Endothelial cell of umbilical vein (primary cell): ENCODE results near the gene FCER1A. TPM values are rescaled to one million over a fixed set of nuclear protein-coding genes. Genes with fewer than 3 reads are reported as not detected.

Source experiments
- BruUV-seq: library from RNA; stranded (reverse); fragments of 400-500 nt; replicated peaks from 2 replicates; lab custom pipeline; 2021; lab: Mats Ljungman, UMichigan
- CTCF ChIA-PET: fragments of 300-600, 350-600 bp; sonication (Branson Sonifier 250); formaldehyde crosslinking; loops from one replicate; lab custom pipeline; 2021; ENCODE audit warnings: antibody characterized with exemption, inconsistent platforms; lab: Charles Lee
- POLR2A ChIA-PET: fragments of 300-600, 350-600 bp; sonication (Branson Sonifier 250); formaldehyde crosslinking; loops from one replicate; lab custom pipeline; 2021; ENCODE audit warnings: antibody characterized with exemption, inconsistent platforms; lab: Charles Lee
- DNase-seq: peaks from one replicate; pipeline ENCODE4 v3.0.0-alpha.2; 2011; ENCODE audit warnings: low read depth, low spot score
- FAIRE-seq: peaks from 2 replicates; lab custom pipeline; 2011; peaks lifted over from hg19 to GRCh38; lab: Jason Lieb, UNC
- H2AFZ ChIP-seq: 2 replicates; pipeline ENCODE4 v1.6.0; 2012; ENCODE audit warnings: low read depth, low read length, control low read depth, inconsistent platforms
- H3K27ac ChIP-seq: 2 replicates; pipeline ENCODE4 v1.5.1; 2011; ENCODE audit warnings: low read depth, mild to moderate bottlenecking, control low read depth, low read length, moderate library complexity; ENCODE audit not compliant: insufficient read depth
- H3K27me3 ChIP-seq, 2 experiments: 2 replicates each; pipeline versions ENCODE4 v1.6.0 to v1.6.1; 2011; ENCODE audit warnings: low read length in 2 of 2, mixed read lengths in 1 of 2; ENCODE audit not compliant: control insufficient read depth in 2 of 2, insufficient read depth in 2 of 2
- H3K36me3 ChIP-seq, 2 experiments: 2 replicates in 1 of 2; 3 replicates in 1 of 2; pipeline ENCODE4 v1.5.1; 2011; ENCODE audit warnings: low read length in 2 of 2, mild to moderate bottlenecking in 1 of 2, moderate library complexity in 1 of 2; ENCODE audit not compliant: control insufficient read depth in 2 of 2, insufficient read depth in 2 of 2; ENCODE audit errors: extremely low read depth in 1 of 2
- H3K4me1 ChIP-seq: 3 replicates; pipeline ENCODE4 v1.5.1; 2011; ENCODE audit warnings: mild to moderate bottlenecking, low read length; ENCODE audit not compliant: control insufficient read depth, insufficient read depth; ENCODE audit errors: extremely low read depth
- H3K4me2 ChIP-seq: 2 replicates; pipeline ENCODE4 v1.6.1; 2011; ENCODE audit warnings: low read length, control low read depth, mixed read lengths; ENCODE audit not compliant: insufficient read depth
- H3K4me3 ChIP-seq, 3 experiments: fragments of 200-600 bp in 1 of 3; sonication (generic), shearing (Covaris generic) in 1 of 3; replicated peaks in 1 of 3; 2 replicates each; pipeline ENCODE4 v1.5.1; 2011 to 2016; ENCODE audit warnings: control low read depth in 3 of 3, low read length in 3 of 3, mild to moderate bottlenecking in 2 of 3, inconsistent platforms in 1 of 3, low read depth in 1 of 3, moderate library complexity in 1 of 3; ENCODE audit not compliant: insufficient read depth in 1 of 3
- H3K79me2 ChIP-seq: 2 replicates; pipeline ENCODE4 v1.6.0; 2012; ENCODE audit warnings: low read length, inconsistent platforms; ENCODE audit not compliant: control insufficient read depth, insufficient read depth
- H3K9ac ChIP-seq: replicated peaks from 2 replicates; pipeline ENCODE3; 2011; ENCODE audit warnings: low read length, control low read depth; ENCODE audit not compliant: insufficient read depth; ENCODE audit errors: extremely low read depth
- H3K9me1 ChIP-seq: replicated peaks from 3 replicates; pipeline ENCODE4 v1.6.0; 2011; ENCODE audit warnings: mild to moderate bottlenecking, low read length; ENCODE audit not compliant: control insufficient read depth, insufficient read depth; ENCODE audit errors: extremely low read depth
- H3K9me3 ChIP-seq: replicated peaks from 2 replicates; pipeline ENCODE4 v1.5.1; 2012; ENCODE audit warnings: low read length, inconsistent platforms; ENCODE audit not compliant: control insufficient read depth, insufficient read depth
- H4K20me1 ChIP-seq: replicated peaks from 2 replicates; pipeline ENCODE3; 2011; ENCODE audit warnings: mild to moderate bottlenecking, low read length; ENCODE audit not compliant: control insufficient read depth, insufficient read depth; ENCODE audit errors: extremely low read depth
- CTCF ChIP-seq, 2 donors: IDR thresholded peaks; 1 replicate in 1 of 2; 2 replicates in 1 of 2; pipeline ENCODE4 v1.5.1; 2011; ENCODE audit warnings: low read length in 2 of 2, mild to moderate bottlenecking in 2 of 2, moderate library complexity in 2 of 2, control low read depth in 1 of 2, inconsistent platforms in 1 of 2, low read depth in 1 of 2; ENCODE audit not compliant: insufficient read depth in 1 of 2; ENCODE audit errors: extremely low read depth in 1 of 2
- EZH2 ChIP-seq: IDR thresholded peaks from 2 replicates; pipeline ENCODE4 v1.6.1; 2012; ENCODE audit warnings: borderline replicate concordance, low read depth, mild to moderate bottlenecking, moderate library complexity, low read length, inconsistent platforms; ENCODE audit not compliant: severe bottlenecking
- FOS ChIP-seq: IDR thresholded peaks from 2 replicates; pipeline ENCODE4 v1.6.1; 2011; ENCODE audit warnings: mild to moderate bottlenecking, low read length, moderate library complexity, borderline replicate concordance; ENCODE audit not compliant: insufficient read depth
- GATA2 ChIP-seq: IDR thresholded peaks from 2 replicates; pipeline ENCODE4 v1.7.0; 2011; ENCODE audit warnings: low read depth, mild to moderate bottlenecking, moderate library complexity, mixed read lengths, low read length; ENCODE audit not compliant: insufficient read length, insufficient read depth
- JUN ChIP-seq: IDR thresholded peaks from 2 replicates; pipeline ENCODE4 v1.6.1; 2011; ENCODE audit warnings: borderline replicate concordance, low read depth; ENCODE audit not compliant: insufficient read length, insufficient read depth
- MAX ChIP-seq: IDR thresholded peaks from 2 replicates; pipeline ENCODE4 v1.6.1; 2011; ENCODE audit not compliant: insufficient read depth, insufficient read length
- MYC ChIP-seq: IDR thresholded peaks from one replicate; pipeline ENCODE4 v1.6.1; 2011; ENCODE audit warnings: mild to moderate bottlenecking, low read depth, low read length
- POLR2A ChIP-seq: IDR thresholded peaks from 2 replicates; pipeline ENCODE4 v1.6.1; 2012; ENCODE audit warnings: low read depth, mild to moderate bottlenecking, control low read depth, low read length
- POLR2AphosphoS5 ChIP-seq: IDR thresholded peaks from 2 replicates; pipeline ENCODE4 v1.6.1; 2012; ENCODE audit warnings: low read depth, mild to moderate bottlenecking, control low read depth, low read length, moderate library complexity; ENCODE audit not compliant: insufficient read depth
- dilution Hi-C: fragments of 300-500 bp; cut with MboI; formaldehyde crosslinking; loops from one replicate; pipeline ENCODE4 v1.15.0; 2019; ENCODE audit warnings: low sequenced_read_pairs; ENCODE audit not compliant: extremely low pct_ligation_motif_present
- intact Hi-C: fragments of 100-400 bp; cut with micrococcal nuclease; formaldehyde crosslinking; loops from one replicate; pipeline ENCODE4 v1.10.0; 2022
- polyA plus RNA-seq, 4 experiments: library from polyadenylated mRNA; depleted of rRNA in 3 of 4; stranded (reverse) in 3 of 4; unstranded in 1 of 4; fragments of >200 nt; gene quantifications; 2 replicates each; pipeline versions ENCODE4 v1.2.1 to v1.2.3, GENCODE V29; 2011 to 2012; ENCODE audit warnings: missing spikeins in 1 of 4
- total RNA-seq: library from RNA; stranded (reverse); gene quantifications from 2 replicates; pipeline ENCODE4 v1.2.3, GENCODE V29; 2021

Gene FCER1A
- total and polyA plus RNA-seq, 2 donors (not counting 3 experiments of a cell fraction or from before 2014, with no cell fraction given): not detected

- H3K4me1 ChIP-seq: no peaks in the 10 kb centered on the region
- no peak overlapping the region for H3K4me3 ChIP-seq
- no peak for DNase-seq
- no TSS peak for BruUV-seq
- H3K4me2 ChIP-seq: no peak overlapping the region
- H2AFZ ChIP-seq: no peak overlapping the region
- ChIA-PET POLR2A (no interaction called here), CTCF (no interaction called here)
- no peaks in the 10 kb centered on the region for H3K27me3 ChIP-seq
- intact Hi-C loops (no loop called here), dilution Hi-C loops (no loop called here)
- no peak for FAIRE-seq
- no peaks in the 10 kb centered on the region for H3K36me3 ChIP-seq
- H3K9ac ChIP-seq: no peak overlapping the region
- no peaks in the 10 kb centered on the region for H4K20me1 ChIP-seq
- no peaks in the 10 kb centered on the region for H3K9me1 ChIP-seq
- H3K27ac ChIP-seq: no peak overlapping the region
- H3K79me2 ChIP-seq: no peaks in the 10 kb centered on the region
- TF ChIP-seq EZH2 (no peak), POLR2A (no peak), MAX (no peak), POLR2AphosphoS5 (no peak), GATA2 (no peak), FOS (no peak)
- H3K9me3 ChIP-seq: no peaks in the 10 kb centered on the region
Measured at GRCh38 chr1:159275891-159276290, 26.2 kb upstream of the FCER1A start.

GRCh38 chr1:159279773-159280172, 22.4 kb upstream of the FCER1A start:
- Histone ChIP-seq H3K27me3 (no peaks in the 10 kb centered on the region), H3K9me1 (no peaks in the 10 kb centered on the region), H3K4me3 (no peak overlapping the region), H4K20me1 (no peaks in the 10 kb centered on the region), H3K27ac (no peak overlapping the region), H2AFZ (no peak overlapping the region), H3K4me2 (no peak overlapping the region), H3K9me3 (no peaks in the 10 kb centered on the region), H3K36me3 (no peaks in the 10 kb centered on the region), H3K9ac (no peak overlapping the region), H3K79me2 (no peaks in the 10 kb centered on the region), H3K4me1 (peaks cover 9% of the 10 kb centered on the region)
- dilution Hi-C loops: no loop called here
- TF ChIP-seq MYC: no peak
- no peak for TF ChIP-seq GATA2
- no peak for TF ChIP-seq JUN
- TF ChIP-seq CTCF (IDR thresholded peaks at IDR 0.05; ENCODE audit: extremely low read depth in 1 of 2, insufficient read depth in 1 of 2, low read depth in 1 of 2, low read length in 2 of 2): no peak
- TF ChIP-seq EZH2: no peak
- no peak for TF ChIP-seq POLR2A
- no peak for TF ChIP-seq FOS
- no peak for TF ChIP-seq POLR2AphosphoS5
- no peak for TF ChIP-seq MAX
- DNase-seq: no peak
- no peak for FAIRE-seq
- CTCF ChIA-PET: no interaction called here
- intact Hi-C loops: no loop called here
- POLR2A ChIA-PET: no interaction called here
- BruUV-seq: no TSS peak
